Suprapubic skin (tissue), 4 donors: ENCODE data around the gene OOSP1.

Experiments
- EP300 ChIP-seq: sonication (generic); formaldehyde crosslinking; IDR thresholded peaks from one replicate; pipeline ENCODE4 v1.6.1; 2017; ENCODE audit warnings: antibody characterized with exemption
- POLR2AphosphoS5 ChIP-seq, 3 donors: sonication (generic); formaldehyde crosslinking; IDR thresholded peaks; one replicate each; pipeline ENCODE4 v1.6.1; 2017; ENCODE audit warnings: antibody characterized with exemption in 3 of 3
- TF ChIP-seq, protein P1 (sequence below), 2 donors: fragments of 200-600 bp in 1 of 2; fragments of 450-650 bp in 1 of 2; sonication (generic) in 1 of 2; IDR thresholded peaks; one replicate each; pipeline ENCODE4 v1.5.1; 2016 to 2019; ENCODE audit warnings: antibody characterized with exemption in 2 of 2, mild to moderate bottlenecking in 1 of 2, moderate library complexity in 1 of 2

- TF ChIP-seq POLR2AphosphoS5 (IDR thresholded peaks at IDR 0.05) = no peak
- TF ChIP-seq, protein P1, sequence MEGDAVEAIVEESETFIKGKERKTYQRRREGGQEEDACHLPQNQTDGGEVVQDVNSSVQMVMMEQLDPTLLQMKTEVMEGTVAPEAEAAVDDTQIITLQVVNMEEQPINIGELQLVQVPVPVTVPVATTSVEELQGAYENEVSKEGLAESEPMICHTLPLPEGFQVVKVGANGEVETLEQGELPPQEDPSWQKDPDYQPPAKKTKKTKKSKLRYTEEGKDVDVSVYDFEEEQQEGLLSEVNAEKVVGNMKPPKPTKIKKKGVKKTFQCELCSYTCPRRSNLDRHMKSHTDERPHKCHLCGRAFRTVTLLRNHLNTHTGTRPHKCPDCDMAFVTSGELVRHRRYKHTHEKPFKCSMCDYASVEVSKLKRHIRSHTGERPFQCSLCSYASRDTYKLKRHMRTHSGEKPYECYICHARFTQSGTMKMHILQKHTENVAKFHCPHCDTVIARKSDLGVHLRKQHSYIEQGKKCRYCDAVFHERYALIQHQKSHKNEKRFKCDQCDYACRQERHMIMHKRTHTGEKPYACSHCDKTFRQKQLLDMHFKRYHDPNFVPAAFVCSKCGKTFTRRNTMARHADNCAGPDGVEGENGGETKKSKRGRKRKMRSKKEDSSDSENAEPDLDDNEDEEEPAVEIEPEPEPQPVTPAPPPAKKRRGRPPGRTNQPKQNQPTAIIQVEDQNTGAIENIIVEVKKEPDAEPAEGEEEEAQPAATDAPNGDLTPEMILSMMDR (IDR thresholded peaks at IDR 0.05) = no peak
- no peak for TF ChIP-seq EP300
These were observed 2.9 kb downstream of the OOSP1 start for GRCh38 chr11:59941091-59941490.
